ENCODE measurements around the gene CRELD1. TPM values are rescaled to one million over a fixed set of nuclear protein-coding genes. Genes with fewer than 3 reads are reported as not detected.

CRELD1 gene
- total and polyA plus RNA-seq, 9 of the 15 experiments (the other 6 are each of a cell fraction or from before 2014, with no cell fraction given): 3.3 to 25.8 (median 16.5) TPM

DNA sequence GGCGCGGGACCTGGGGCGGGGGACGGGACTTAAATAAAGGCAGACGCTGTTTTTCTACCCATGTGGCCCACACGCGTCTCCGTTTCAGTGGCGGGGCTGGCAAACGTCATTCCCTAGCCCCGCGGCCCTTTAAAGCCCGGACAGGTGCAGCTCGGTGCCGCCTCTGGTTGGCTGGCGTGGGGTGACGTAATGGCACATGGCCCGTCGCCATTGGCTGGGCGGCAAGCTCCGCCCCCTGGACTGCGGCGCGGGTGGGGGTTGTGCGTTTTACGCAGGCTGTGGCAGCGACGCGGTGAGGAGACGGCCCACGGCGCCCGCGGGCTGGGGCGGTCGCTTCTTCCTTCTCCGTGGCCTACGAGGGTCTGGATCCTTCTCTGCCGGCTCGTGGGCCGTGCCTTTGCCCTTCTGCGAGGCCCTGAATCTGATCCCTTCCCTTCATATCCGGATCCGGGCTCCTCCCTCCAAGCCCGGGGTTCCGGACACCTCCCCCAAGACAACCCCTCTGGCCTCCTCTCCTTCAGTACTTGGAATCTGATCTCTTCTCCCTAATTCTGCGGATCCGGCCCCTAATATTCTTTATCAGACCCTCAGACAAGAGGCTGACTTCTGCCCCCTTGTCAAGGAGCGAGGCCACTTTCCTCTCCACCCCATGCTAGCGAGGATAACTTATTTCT lies at the start of gene CRELD1 (continued):
- TF ChIP-seq BRF1 (IDR thresholded peaks at IDR 0.05; ENCODE audit: borderline replicate concordance, extremely low read depth, insufficient read length): no peak
- no peak for TF ChIP-seq ZNF785 (CRISPR knock-in tag; IDR thresholded peaks at IDR 0.05)
- TF ChIP-seq, protein P1, sequence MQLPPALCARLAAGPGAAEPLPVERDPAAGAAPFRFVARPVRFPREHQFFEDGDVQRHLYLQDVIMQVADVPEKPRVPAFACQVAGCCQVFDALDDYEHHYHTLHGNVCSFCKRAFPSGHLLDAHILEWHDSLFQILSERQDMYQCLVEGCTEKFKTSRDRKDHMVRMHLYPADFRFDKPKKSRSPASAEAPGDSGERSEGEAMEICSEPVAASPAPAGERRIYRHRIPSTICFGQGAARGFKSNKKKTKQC (CRISPR knock-in tag; IDR thresholded peaks at IDR 0.05): peak; percentile 17
- no peak for TF ChIP-seq ARID1B (IDR thresholded peaks at IDR 0.05)
- no peak for TF ChIP-seq SIX5 (IDR thresholded peaks at IDR 0.05; ENCODE audit: borderline replicate concordance in 1 of 2, insufficient read depth in 1 of 2, low read depth in 1 of 2, low read length in 2 of 2)
- no peak; the same call in 1 of the 2 replicates for TF ChIP-seq ZBTB1 (CRISPR knock-in tag; IDR thresholded peaks at IDR 0.05; ENCODE audit: borderline replicate concordance, low read depth)
- TF ChIP-seq POU5F1 (IDR thresholded peaks at IDR 0.05; ENCODE audit: borderline replicate concordance, low read depth, low read length, partially characterized antibody): no peak
- no peak for TF ChIP-seq MAFF (IDR thresholded peaks at IDR 0.05; ENCODE audit: low read length)
- TF ChIP-seq MTA3 (IDR thresholded peaks at IDR 0.05; ENCODE audit: borderline replicate concordance): peak; percentile 75
- peak; percentile 88 for TF ChIP-seq RBFOX2 (IDR thresholded peaks at IDR 0.05; ENCODE audit: low read depth, low read length)
- TF ChIP-seq, protein P2, sequence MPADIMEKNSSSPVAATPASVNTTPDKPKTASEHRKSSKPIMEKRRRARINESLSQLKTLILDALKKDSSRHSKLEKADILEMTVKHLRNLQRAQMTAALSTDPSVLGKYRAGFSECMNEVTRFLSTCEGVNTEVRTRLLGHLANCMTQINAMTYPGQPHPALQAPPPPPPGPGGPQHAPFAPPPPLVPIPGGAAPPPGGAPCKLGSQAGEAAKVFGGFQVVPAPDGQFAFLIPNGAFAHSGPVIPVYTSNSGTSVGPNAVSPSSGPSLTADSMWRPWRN (IDR thresholded peaks at IDR 0.05; ENCODE audit: low read depth): no peak
- 0 out of 2 replicates have a peak, but pooled peaks have one; percentile 15 for TF ChIP-seq SMARCE1 (IDR thresholded peaks at IDR 0.05)
- peak; percentile 79 for TF ChIP-seq L3MBTL2 (IDR thresholded peaks at IDR 0.05)
- TF ChIP-seq, protein P3, sequence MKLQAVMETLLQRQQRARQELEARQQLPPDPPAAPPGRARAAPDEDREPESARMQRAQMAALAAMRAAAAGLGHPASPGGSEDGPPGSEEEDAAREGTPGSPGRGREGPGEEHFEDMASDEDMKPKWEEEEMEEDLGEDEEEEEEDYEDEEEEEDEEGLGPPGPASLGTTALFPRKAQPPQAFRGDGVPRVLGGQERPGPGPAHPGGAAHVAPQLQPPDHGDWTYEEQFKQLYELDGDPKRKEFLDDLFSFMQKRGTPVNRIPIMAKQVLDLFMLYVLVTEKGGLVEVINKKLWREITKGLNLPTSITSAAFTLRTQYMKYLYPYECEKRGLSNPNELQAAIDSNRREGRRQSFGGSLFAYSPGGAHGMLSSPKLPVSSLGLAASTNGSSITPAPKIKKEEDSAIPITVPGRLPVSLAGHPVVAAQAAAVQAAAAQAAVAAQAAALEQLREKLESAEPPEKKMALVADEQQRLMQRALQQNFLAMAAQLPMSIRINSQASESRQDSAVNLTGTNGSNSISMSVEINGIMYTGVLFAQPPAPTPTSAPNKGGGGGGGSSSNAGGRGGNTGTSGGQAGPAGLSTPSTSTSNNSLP (IDR thresholded peaks at IDR 0.05; ENCODE audit: borderline replicate concordance, low read depth, low read length): no peak
- TF ChIP-seq, protein P4, sequence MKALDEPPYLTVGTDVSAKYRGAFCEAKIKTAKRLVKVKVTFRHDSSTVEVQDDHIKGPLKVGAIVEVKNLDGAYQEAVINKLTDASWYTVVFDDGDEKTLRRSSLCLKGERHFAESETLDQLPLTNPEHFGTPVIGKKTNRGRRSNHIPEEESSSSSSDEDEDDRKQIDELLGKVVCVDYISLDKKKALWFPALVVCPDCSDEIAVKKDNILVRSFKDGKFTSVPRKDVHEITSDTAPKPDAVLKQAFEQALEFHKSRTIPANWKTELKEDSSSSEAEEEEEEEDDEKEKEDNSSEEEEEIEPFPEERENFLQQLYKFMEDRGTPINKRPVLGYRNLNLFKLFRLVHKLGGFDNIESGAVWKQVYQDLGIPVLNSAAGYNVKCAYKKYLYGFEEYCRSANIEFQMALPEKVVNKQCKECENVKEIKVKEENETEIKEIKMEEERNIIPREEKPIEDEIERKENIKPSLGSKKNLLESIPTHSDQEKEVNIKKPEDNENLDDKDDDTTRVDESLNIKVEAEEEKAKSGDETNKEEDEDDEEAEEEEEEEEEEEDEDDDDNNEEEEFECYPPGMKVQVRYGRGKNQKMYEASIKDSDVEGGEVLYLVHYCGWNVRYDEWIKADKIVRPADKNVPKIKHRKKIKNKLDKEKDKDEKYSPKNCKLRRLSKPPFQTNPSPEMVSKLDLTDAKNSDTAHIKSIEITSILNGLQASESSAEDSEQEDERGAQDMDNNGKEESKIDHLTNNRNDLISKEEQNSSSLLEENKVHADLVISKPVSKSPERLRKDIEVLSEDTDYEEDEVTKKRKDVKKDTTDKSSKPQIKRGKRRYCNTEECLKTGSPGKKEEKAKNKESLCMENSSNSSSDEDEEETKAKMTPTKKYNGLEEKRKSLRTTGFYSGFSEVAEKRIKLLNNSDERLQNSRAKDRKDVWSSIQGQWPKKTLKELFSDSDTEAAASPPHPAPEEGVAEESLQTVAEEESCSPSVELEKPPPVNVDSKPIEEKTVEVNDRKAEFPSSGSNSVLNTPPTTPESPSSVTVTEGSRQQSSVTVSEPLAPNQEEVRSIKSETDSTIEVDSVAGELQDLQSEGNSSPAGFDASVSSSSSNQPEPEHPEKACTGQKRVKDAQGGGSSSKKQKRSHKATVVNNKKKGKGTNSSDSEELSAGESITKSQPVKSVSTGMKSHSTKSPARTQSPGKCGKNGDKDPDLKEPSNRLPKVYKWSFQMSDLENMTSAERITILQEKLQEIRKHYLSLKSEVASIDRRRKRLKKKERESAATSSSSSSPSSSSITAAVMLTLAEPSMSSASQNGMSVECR (CRISPR knock-in tag; IDR thresholded peaks at IDR 0.05): peak; percentile 74
- TF ChIP-seq, protein P5, sequence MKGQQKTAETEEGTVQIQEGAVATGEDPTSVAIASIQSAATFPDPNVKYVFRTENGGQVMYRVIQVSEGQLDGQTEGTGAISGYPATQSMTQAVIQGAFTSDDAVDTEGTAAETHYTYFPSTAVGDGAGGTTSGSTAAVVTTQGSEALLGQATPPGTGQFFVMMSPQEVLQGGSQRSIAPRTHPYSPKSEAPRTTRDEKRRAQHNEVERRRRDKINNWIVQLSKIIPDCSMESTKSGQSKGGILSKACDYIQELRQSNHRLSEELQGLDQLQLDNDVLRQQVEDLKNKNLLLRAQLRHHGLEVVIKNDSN (CRISPR knock-in tag; IDR thresholded peaks at IDR 0.05): peak; percentile 77
- no peak for TF ChIP-seq FOXJ3 (CRISPR knock-in tag; IDR thresholded peaks at IDR 0.05)
- no peak for TF ChIP-seq ZFP1 (CRISPR knock-in tag; IDR thresholded peaks at IDR 0.05)
- no peak for TF ChIP-seq ZNF57 (CRISPR knock-in tag; IDR thresholded peaks at IDR 0.05)
- TF ChIP-seq HOXB6 (CRISPR knock-in tag; IDR thresholded peaks at IDR 0.05; ENCODE audit: borderline replicate concordance): no peak
- no peak for TF ChIP-seq ZC3H8 (IDR thresholded peaks at IDR 0.05)
